ENCODE data around the gene GOLGA6L25.
"Not testable (repeated sequence)": the region's sequence is repeated elsewhere in the genome, so short reads cannot be mapped to it uniquely, and the experiment has no call there.

GOLGA6L25 gene

GRCh38 chr15:28598209-28598608, 44.8 kb downstream of the GOLGA6L25 start:
- not testable (repeated sequence) for H3K9me3 ChIP-seq (ENCODE audit: insufficient read depth, low read length); H3K27me3 ChIP-seq (ENCODE audit: insufficient read depth, insufficient read length); H3K36me3 ChIP-seq (ENCODE audit: insufficient read depth, insufficient read length, low read length); H3K9ac ChIP-seq (ENCODE audit: insufficient read length, low read depth); H3K4me1 ChIP-seq (ENCODE audit: insufficient read depth, insufficient read length); DNase-seq (ENCODE audit: low read depth, low spot score); H3K4me3 ChIP-seq (ENCODE audit: insufficient read length, low read depth)

GRCh38 chr15:28602152-28602551, 48.8 kb downstream of the GOLGA6L25 start:
- not testable (repeated sequence) for H3K27me3 ChIP-seq (ENCODE audit: insufficient read depth, insufficient read length); DNase-seq (ENCODE audit: low read depth, low spot score); H3K4me3 ChIP-seq (ENCODE audit: insufficient read length, low read depth); H3K9ac ChIP-seq (ENCODE audit: insufficient read length, low read depth); H3K4me1 ChIP-seq (ENCODE audit: insufficient read depth, insufficient read length); H3K36me3 ChIP-seq (ENCODE audit: insufficient read depth, insufficient read length, low read length); H3K9me3 ChIP-seq (ENCODE audit: insufficient read depth, low read length)

Measured in NT2/D1 (cell line).